IMR-90 (cell line): ENCODE data around the gene POLR2M. TPM values are rescaled to one million over a fixed set of nuclear protein-coding genes. Genes with fewer than 3 reads are reported as not detected.

Source experiments
- ATAC-seq: fragments of 200-7000 bp; cut with Tn5 transposase; 2 replicates; pipeline ENCODE4 v1.9.1; 2020; ENCODE audit warnings: low read depth, mild to moderate bottlenecking, moderate library complexity
- BruUV-seq: library from RNA; stranded (reverse); fragments of 400-500 nt; replicated peaks from 2 replicates; lab custom pipeline; 2021; lab: Mats Ljungman, UMichigan
- CTCF ChIA-PET: fragments of 300-600 bp; formaldehyde crosslinking; extraction: SDS; loops from one replicate; lab custom pipeline; 2021; ENCODE audit warnings: antibody characterized with exemption; lab: Yijun Ruan, JAX
- POLR2A ChIA-PET: fragments of 300-600 bp; sonication (Branson Sonifier 250); formaldehyde crosslinking; loops from one replicate; lab custom pipeline; 2022; ENCODE audit warnings: antibody characterized with exemption; ENCODE audit not compliant: unreplicated experiment; lab: Charles Lee
- DNase-seq: peaks from one replicate; pipeline ENCODE4 v3.0.0; 2013
- H2AFZ ChIP-seq: replicated peaks from 2 replicates; pipeline ENCODE3; 2013; ENCODE audit warnings: low read length, mild to moderate bottlenecking; ENCODE audit not compliant: poor library complexity
- H2AK5ac ChIP-seq: 2 replicates; pipeline ENCODE4 v1.6.1; 2013; ENCODE audit warnings: low read depth, low read length, inconsistent platforms
- H2AK9ac ChIP-seq: replicated peaks from 2 replicates; pipeline ENCODE3; 2013; ENCODE audit warnings: mild to moderate bottlenecking, low read depth, low read length, moderate library complexity; ENCODE audit not compliant: poor library complexity
- H2BK120ac ChIP-seq: 2 replicates; pipeline ENCODE4 v1.6.1; 2013; ENCODE audit warnings: low read depth, low read length, inconsistent platforms
- H2BK15ac ChIP-seq: 3 replicates; pipeline ENCODE4 v1.6.1; 2013; ENCODE audit warnings: low read depth, low read length, inconsistent platforms
- H2BK20ac ChIP-seq: 2 replicates; pipeline ENCODE4 v1.6.1; 2013; ENCODE audit warnings: low read depth, mild to moderate bottlenecking, inconsistent platforms, low read length, moderate library complexity
- H2BK5ac ChIP-seq: 2 replicates; pipeline ENCODE4 v1.6.1; 2013; ENCODE audit warnings: mild to moderate bottlenecking, low read depth, low read length, inconsistent platforms; ENCODE audit not compliant: poor library complexity, severe bottlenecking
- H3K14ac ChIP-seq: replicated peaks from 2 replicates; pipeline ENCODE4 v1.6.1; 2013; ENCODE audit warnings: low read depth, low read length, inconsistent platforms
- H3K18ac ChIP-seq: 2 replicates; pipeline ENCODE4 v1.6.1; 2013; ENCODE audit warnings: low read depth, low read length, control low read depth
- H3K23ac ChIP-seq: 2 replicates; pipeline ENCODE4 v1.6.1; 2013; ENCODE audit warnings: low read depth, low read length, inconsistent platforms
- H3K27ac ChIP-seq: 2 replicates; pipeline ENCODE4 v1.5.1; 2013; ENCODE audit warnings: mild to moderate bottlenecking, control low read depth, low read length; ENCODE audit not compliant: insufficient read depth
- H3K27me3 ChIP-seq: 2 replicates; pipeline ENCODE4 v1.6.1; 2013; ENCODE audit warnings: low read length; ENCODE audit not compliant: control insufficient read depth, insufficient read depth
- H3K36me3 ChIP-seq: 2 replicates; pipeline ENCODE4 v1.6.1; 2013; ENCODE audit warnings: low read length, mixed read lengths; ENCODE audit not compliant: control insufficient read depth, insufficient read depth
- H3K4ac ChIP-seq: 2 replicates; pipeline ENCODE4 v1.6.1; 2013; ENCODE audit warnings: low read depth, low read length, inconsistent platforms
- H3K4me1 ChIP-seq: 2 replicates; pipeline ENCODE4 v1.6.1; 2013; ENCODE audit warnings: low read length, mixed read lengths; ENCODE audit not compliant: control insufficient read depth, insufficient read depth
- H3K4me2 ChIP-seq: 2 replicates; pipeline ENCODE4 v1.6.1; 2013; ENCODE audit warnings: low read depth, mild to moderate bottlenecking, control low read depth, low read length, moderate library complexity
- H3K4me3 ChIP-seq: 2 replicates; pipeline ENCODE4 v1.5.1; 2013; ENCODE audit warnings: low read depth, mild to moderate bottlenecking, control low read depth, low read length, moderate library complexity; ENCODE audit not compliant: insufficient read depth
- H3K56ac ChIP-seq: 2 replicates; pipeline ENCODE4 v1.6.1; 2013; ENCODE audit warnings: low read length, inconsistent platforms; ENCODE audit not compliant: insufficient read depth; ENCODE audit errors: extremely low read depth
- H3K79me1 ChIP-seq, 2 experiments: 2 replicates each; pipeline ENCODE4 v1.6.1; 2013; ENCODE audit warnings: low read length in 2 of 2, inconsistent platforms in 1 of 2, low read depth in 1 of 2
- H3K9ac ChIP-seq: 2 replicates; pipeline ENCODE4 v1.6.1; 2013; ENCODE audit warnings: low read depth, low read length, control low read depth
- H3K9me1 ChIP-seq: 2 replicates; pipeline ENCODE4 v1.6.1; 2013; ENCODE audit warnings: low read length, inconsistent platforms; ENCODE audit not compliant: insufficient read depth
- H3K9me3 ChIP-seq: 2 replicates; pipeline ENCODE4 v1.6.1; 2013; ENCODE audit warnings: low read length; ENCODE audit not compliant: control insufficient read depth, insufficient read depth
- H4K20me1 ChIP-seq: 2 replicates; pipeline ENCODE4 v1.6.1; 2013; ENCODE audit warnings: low read length, inconsistent platforms; ENCODE audit not compliant: insufficient read depth
- H4K5ac ChIP-seq: 2 replicates; pipeline ENCODE4 v1.6.1; 2013; ENCODE audit warnings: mild to moderate bottlenecking, low read depth, low read length, control low read depth
- H4K8ac ChIP-seq, 2 experiments: 2 replicates each; pipeline ENCODE4 v1.6.1; 2013; ENCODE audit warnings: low read depth in 2 of 2, low read length in 2 of 2, control low read depth in 1 of 2, inconsistent platforms in 1 of 2
- H4K91ac ChIP-seq: 2 replicates; pipeline ENCODE4 v1.6.1; 2013; ENCODE audit warnings: low read depth, low read length, inconsistent platforms; ENCODE audit not compliant: insufficient read depth
- WGBS, 2 experiments: methylation state at CpG; one replicate each; pipeline versions ENCODE4 v1.1.5 to v1.1.7; 2013; ENCODE audit warnings: missing lambda C conversion rate in 2 of 2; ENCODE audit not compliant: insufficient read length in 1 of 2; ENCODE audit errors: extremely low coverage in 2 of 2; 5-methylcytosine and 5-hydroxymethylcytosine counted together
- dilution Hi-C: fragments of 300-500 bp; cut with HindIII; formaldehyde crosslinking; loops from one replicate; pipeline ENCODE4 v1.14.3; 2018; ENCODE audit warnings: low sequenced_read_pairs; ENCODE audit not compliant: unreplicated experiment
- in situ Hi-C: fragments of 300-500 bp; cut with MboI; formaldehyde crosslinking; loops from 3 replicates; pipeline ENCODE4 v1.14.3; 2019; ENCODE audit warnings: low sequenced_read_pairs, inconsistent platforms, mixed read lengths
- intact Hi-C: fragments of 100-400 bp; cut with micrococcal nuclease; formaldehyde crosslinking; loops from 2 replicates; pipeline ENCODE4 v1.10.0; 2022
- polyA plus RNA-seq, 3 experiments: library from polyadenylated mRNA; depleted of rRNA; stranded (reverse); fragments of >200 nt; gene quantifications; 2 replicates each; pipeline ENCODE4 v1.2.3, GENCODE V29; 2012; ENCODE audit warnings: low replicate concordance in 1 of 3
- total RNA-seq: library from RNA; depleted of rRNA; stranded (reverse); fragments of >200 nt; gene quantifications from 2 replicates; pipeline ENCODE4 v1.2.3, GENCODE V29; 2012
- TF ChIP-seq, protein P1 (sequence below): fragments of 150-350 bp; IDR thresholded peaks from 2 replicates; pipeline ENCODE4 v1.6.1; 2016; ENCODE audit warnings: low read depth, mild to moderate bottlenecking, low read length, moderate library complexity, borderline replicate concordance

Gene POLR2M
- total and polyA plus RNA-seq, 2 of the 4 experiments (the other 2 are of a cell fraction): 60.8 to 117 TPM

GRCh38 chr15:57704441-57704840 is 2.1 kb upstream of the POLR2M start:
- ChIA-PET POLR2A (no interaction called here), CTCF (interaction anchor here (0.6 to 1.1 kb wide), 2 partner anchors 10 to 28 kb away, joined by 3 read pairs; no protein-coding TSS in a partner anchor)
- Histone ChIP-seq H3K18ac (no peak overlapping the region), H2AK9ac (no peak overlapping the region), H4K20me1 (no peaks in the 10 kb centered on the region), H4K8ac (no peak overlapping the region), H3K4ac (no peak overlapping the region), H3K23ac (no peak overlapping the region), H3K27me3 (peaks cover 2% of the 10 kb centered on the region; the same call in 1 of the 2 replicates), H2BK20ac (no peak overlapping the region), H3K36me3 (peaks cover 5% of the 10 kb centered on the region), H3K79me1 (peaks cover 5 to 23% of the 10 kb centered on the region in 2 experiments; a peak in 3 of 4 replicates), H2AK5ac (no peak overlapping the region), H2BK15ac (no peak overlapping the region), H4K5ac (no peak overlapping the region), H2BK5ac (no peak overlapping the region), H2BK120ac (no peak overlapping the region), H4K91ac (no peak overlapping the region), H3K4me1 (no peaks in the 10 kb centered on the region), H3K9me3 (no peaks in the 10 kb centered on the region), H3K14ac (no peak overlapping the region), H3K4me2 (no peak overlapping the region), H2AFZ (no peak overlapping the region), H3K9me1 (peaks cover 5% of the 10 kb centered on the region), H3K4me3 (no peak overlapping the region), H3K56ac (no peak overlapping the region), H3K27ac (no peak overlapping the region), H3K9ac (no peak overlapping the region)
- BruUV-seq: no TSS peak
- dilution Hi-C loops (no loop called here), in situ Hi-C loops (no loop called here), intact Hi-C loops (no loop called here)
- TF ChIP-seq, protein P1, sequence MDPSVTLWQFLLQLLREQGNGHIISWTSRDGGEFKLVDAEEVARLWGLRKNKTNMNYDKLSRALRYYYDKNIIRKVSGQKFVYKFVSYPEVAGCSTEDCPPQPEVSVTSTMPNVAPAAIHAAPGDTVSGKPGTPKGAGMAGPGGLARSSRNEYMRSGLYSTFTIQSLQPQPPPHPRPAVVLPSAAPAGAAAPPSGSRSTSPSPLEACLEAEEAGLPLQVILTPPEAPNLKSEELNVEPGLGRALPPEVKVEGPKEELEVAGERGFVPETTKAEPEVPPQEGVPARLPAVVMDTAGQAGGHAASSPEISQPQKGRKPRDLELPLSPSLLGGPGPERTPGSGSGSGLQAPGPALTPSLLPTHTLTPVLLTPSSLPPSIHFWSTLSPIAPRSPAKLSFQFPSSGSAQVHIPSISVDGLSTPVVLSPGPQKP: no peak
- DNase-seq (no peak), ATAC-seq (no peak)
- WGBS, 2 experiments: 100% methylated on average over 2 of the region's 3 CpGs; no CpG with 5 or more reads in 1 of the 2 experiments
